Body of pancreas (tissue), 4 donors: ENCODE results near the gene ZDHHC21.

Experiments used
- CTCF ChIP-seq, 7 experiments: fragments of 450-650 bp in 4 of 7; fragments of 200-600 bp in 3 of 7; sonication (generic) in 3 of 7; IDR thresholded peaks; one replicate each; pipeline ENCODE4 v1.5.1; 2016 to 2019; ENCODE audit warnings: antibody characterized with exemption in 7 of 7
- POLR2A ChIP-seq, 3 donors: fragments of 450-650 bp; IDR thresholded peaks; one replicate each; pipeline ENCODE4 v1.6.1; 2016; ENCODE audit warnings: antibody characterized with exemption in 3 of 3, mild to moderate bottlenecking in 2 of 3

DNA sequence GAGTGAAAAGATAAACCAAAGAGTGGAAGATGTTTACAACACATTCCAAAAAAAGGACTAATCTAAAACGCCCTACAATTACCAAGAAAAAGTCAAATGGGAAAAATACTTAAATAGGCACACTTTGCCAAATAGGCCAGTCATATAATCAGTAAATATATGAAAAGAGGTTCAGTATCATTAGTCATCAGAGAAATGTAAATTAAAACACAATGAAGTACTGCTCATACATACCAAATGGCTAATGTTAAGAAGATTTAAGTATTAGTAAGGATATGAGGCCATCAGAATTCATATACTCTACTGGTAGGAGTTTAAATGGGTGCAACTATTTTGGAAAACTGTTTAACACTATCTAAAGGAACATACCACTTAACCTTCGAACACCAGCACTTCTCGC, 47.6 kb downstream of the ZDHHC21 start:
- TF ChIP-seq CTCF (IDR thresholded peaks at IDR 0.05) = no peak
- TF ChIP-seq POLR2A (IDR thresholded peaks at IDR 0.05) = no peak
